GM19438 (cell line): Measurements from ENCODE around the gene HPGDS.
"Not testable (repeated sequence)": the region's sequence is repeated elsewhere in the genome, so short reads cannot be mapped to it uniquely, and the experiment has no call there.

Source experiments
- ATAC-seq: cut with Tn5 transposase; IDR thresholded peaks from one replicate; pipeline ENCODE4 v1.9.1; 2021; ENCODE audit warnings: low read depth; ENCODE audit not compliant: unreplicated experiment

The HPGDS gene

GRCh38 chr4:94358101-94358500, 15.5 kb upstream of the HPGDS start:
- ATAC-seq = no peak

GRCh38 chr4:94357624-94358023, 15.0 kb upstream of the HPGDS start:
- ATAC-seq = no peak

- ATAC-seq = no peak
Observed at GRCh38 chr4:94356444-94356843, 13.8 kb upstream of the HPGDS start.

GRCh38 chr4:94354474-94354896, 11.8 kb upstream of the HPGDS start:
- ATAC-seq = no peak

DNA sequence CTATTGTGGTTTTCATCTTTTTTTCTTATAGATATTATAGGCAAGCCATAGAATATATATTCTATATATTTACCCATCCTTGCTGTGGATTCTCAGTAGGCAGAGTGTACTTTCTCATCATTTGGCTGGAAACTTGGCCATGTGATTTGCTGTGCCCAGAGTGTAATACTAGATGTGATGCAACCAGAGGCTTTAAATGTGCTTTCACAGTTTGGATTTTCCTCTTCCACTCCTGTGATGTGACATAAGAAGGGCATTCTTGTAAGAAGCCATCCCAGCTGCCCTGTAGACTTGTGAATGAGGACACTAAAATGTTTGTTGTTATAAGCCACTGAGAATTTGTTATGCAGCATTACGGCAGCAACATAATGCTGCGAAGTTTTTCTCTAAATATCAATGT, 10.4 kb upstream of the HPGDS start:
- no peak for ATAC-seq

DNA sequence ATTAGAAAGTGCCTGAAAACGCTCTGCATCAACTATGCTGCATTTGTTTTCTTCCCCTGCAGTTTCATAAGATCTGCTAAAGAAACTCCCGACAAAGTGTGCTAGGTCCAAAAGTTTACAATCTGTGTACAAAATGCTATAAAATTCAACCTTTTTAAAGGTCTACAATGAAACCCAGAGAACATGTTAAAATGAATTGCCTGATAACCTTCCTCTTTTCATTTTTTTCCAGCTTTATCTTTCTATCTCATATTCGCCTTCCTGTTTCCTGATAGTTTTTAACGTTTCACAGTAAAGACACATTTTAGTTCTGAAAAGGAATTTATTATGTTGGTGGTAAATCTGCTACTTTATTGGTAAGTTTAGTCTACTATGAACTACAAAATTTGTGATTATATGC, 9.5 kb upstream of the HPGDS start:
- no peak for ATAC-seq

DNA sequence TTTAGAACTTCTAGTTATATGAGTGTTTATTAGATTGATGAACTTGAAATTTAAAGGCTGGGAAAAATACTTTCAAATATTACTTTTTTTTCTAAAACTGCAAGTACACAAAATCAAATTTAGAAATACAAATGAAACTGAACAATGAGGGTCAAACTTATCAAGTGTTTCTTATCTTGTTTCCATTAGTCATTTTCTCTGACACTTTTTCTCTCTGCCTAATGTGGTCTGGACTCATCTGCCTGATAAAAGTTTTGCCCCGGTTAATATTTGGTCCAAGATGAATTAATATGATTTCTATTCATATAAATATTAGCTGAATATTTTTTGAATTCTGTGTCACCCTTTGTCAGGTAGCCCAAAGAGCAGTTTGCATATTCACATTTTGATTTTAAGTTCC, 8.7 kb upstream of the HPGDS start:
- no peak for ATAC-seq

DNA sequence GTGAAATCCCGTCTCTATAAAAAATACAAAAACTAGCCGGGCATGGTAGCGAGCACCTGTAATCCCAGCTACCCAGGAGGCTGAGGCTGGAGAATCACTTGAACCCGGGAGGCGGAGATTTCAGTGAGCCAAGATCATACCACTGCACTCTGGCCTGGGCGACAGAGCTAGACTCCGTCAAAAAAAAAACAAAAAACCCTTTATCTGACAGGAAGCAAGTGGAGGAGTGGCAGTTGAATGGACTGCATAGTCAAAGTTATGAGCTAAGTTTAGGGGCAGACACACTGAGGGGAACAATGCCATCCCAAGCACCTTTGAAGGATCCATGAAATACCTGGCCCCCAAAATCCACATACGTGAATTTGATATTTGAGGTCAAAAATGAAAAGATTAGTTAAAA, 7.5 kb upstream of the HPGDS start:
- no peak for ATAC-seq

GRCh38 chr4:94349193-94349592, 6.6 kb upstream of the HPGDS start:
- ATAC-seq = no peak

GRCh38 chr4:94348666-94349065, 6.0 kb upstream of the HPGDS start:
- ATAC-seq = no peak

DNA sequence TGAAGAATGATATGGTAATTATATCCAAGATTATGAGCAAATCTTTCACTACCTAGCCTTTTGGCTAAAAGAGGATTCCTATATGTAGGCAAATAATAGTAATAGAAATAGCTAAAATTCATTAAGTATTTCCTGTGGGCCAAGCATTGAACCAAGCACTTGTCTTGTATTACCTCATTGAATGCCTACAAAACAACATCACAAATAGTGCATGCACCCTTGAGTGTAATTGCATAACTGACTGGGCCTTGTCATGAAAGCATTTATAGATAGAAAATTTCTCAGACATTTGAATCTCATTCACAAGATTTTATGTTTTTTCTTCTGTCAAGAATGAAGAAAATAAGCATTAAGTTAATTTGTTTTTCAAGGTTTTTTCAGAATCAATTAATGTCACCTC, 3.9 kb upstream of the HPGDS start:
- no peak for ATAC-seq

- no peak for ATAC-seq
Observed at GRCh38 chr4:94345969-94346368, 3.3 kb upstream of the HPGDS start.

- no peak for ATAC-seq
Observed at GRCh38 chr4:94345266-94345665, 2.6 kb upstream of the HPGDS start.

DNA sequence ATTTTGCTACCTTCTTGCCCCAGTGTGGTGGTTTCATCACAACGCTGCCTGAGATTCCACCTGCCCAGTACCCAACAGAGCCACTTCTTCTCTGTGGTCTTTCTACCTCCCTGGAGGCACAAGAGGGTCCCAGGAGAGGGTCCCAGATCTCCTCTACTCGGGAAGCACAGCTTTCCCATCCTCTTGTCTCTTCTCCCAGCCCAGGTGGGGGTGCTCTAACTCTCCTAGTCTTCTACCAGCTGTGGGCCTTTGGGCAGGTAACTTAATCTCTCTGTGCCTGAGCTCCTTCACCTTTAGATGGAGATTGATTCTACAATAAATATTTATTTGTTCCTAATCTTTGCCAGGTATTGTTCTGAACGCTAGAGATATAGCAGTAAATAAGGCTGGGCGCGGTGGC, 1.8 kb upstream of the HPGDS start:
- no peak for ATAC-seq

GRCh38 chr4:94341481-94342370, 910 bp downstream of the HPGDS start:
- ATAC-seq = no peak

DNA sequence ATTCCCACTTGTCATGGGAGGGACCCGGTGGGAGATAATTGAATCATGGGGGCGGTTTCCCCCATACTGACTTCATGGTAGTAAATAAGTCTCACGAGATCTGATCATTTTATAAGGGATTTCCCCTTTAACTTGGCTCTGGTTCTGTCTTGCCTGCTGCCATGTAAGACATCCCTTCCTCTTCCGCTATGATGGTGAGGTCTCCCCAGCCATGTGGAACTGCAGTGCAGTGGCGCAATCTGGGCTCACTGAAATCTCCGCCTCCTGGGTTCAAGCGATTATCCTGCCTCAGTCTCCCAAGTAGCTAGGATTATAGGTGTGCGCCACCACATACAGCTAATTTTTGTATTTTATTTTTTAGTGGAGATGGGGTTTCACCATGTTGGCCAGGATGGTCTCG, 2.9 kb downstream of the HPGDS start:
- no peak for ATAC-seq

- ATAC-seq = no peak
Observed at GRCh38 chr4:94338681-94339351, 3.8 kb downstream of the HPGDS start.

DNA sequence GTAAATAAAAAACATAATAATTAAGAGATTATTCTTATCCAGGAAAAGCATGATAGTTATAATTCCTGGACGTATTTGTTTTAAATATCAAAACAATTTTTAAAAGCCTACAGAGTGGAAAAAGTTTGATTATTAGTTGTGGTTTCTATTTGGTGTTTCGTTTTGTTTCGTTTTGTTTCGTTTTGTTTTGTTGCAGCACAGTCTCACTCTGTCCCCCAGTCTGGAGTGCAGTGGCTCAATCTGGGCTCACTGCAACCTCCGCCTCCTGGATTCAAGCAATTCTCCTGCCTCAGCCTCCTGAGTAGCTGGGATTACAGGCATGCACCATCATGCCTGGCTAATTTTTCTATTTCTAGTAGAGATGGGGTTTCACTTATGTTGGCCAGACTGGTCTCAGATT, 5.8 kb downstream of the HPGDS start:
- not testable (repeated sequence) for ATAC-seq

DNA sequence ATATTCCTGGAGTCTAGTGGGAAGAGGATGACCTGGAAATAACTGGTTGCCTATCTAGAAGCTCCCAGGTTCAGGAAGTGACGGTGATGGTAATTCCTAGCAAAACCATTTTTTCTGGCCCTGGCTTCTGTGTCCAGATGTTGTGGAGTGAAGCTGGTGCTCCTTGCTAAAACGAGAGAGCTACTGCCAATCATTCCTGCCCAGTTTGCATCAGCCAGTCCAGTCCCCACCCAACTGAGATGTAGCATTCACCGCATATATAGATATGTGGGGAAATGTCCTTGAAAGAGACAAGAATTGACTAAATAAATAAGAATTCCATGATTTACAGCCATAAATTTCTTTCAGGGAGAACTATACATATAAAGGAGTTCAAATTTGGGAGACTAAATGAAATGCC, 6.3 kb downstream of the HPGDS start:
- ATAC-seq = no peak

DNA sequence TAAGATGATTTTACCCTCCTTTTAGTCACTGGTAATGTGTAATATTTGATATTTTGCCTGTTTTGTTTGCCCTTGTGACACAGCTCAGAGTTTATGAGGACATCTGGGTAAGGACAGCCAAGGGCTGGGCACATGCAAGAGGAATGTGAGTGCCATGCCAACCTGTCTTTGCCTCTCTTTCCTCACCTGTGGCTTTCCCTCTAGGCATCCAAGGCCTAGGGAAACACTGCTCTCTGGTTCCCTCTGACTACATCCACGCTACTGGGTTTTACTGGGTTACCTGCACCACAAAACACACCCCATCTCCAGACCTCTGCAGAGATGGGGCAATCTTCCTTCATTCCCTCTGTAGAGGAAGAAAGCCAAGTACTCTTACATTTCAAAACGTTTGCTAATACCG, 7.7 kb downstream of the HPGDS start:
- ATAC-seq = no peak

DNA sequence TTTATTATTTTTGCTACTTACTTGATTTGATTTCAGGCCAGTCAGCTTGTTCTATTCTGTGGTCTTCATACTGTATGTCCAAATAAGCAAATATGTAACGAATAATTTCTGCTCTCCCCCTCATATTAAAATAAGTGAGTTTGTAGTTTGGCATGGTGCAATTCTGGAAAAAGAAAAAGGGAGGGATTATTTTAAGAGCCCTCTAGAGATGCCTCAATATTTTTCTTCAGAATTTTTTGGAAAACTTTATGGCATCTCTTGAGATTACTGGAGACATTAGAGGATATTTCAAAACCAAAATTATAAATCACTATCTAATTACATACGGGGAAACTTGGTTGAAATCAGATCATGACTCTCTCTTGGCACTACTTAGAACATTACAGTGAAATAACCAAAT, 8.2 kb downstream of the HPGDS start:
- ATAC-seq = no peak

GRCh38 chr4:94333866-94334265, 8.8 kb downstream of the HPGDS start:
- no peak for ATAC-seq
